ENCODE measurements around the gene TAAR8.
"Not testable (repeated sequence)": the region's sequence is repeated elsewhere in the genome, so short reads cannot be mapped to it uniquely, and the experiment has no call there.

The TAAR8 gene

DNA sequence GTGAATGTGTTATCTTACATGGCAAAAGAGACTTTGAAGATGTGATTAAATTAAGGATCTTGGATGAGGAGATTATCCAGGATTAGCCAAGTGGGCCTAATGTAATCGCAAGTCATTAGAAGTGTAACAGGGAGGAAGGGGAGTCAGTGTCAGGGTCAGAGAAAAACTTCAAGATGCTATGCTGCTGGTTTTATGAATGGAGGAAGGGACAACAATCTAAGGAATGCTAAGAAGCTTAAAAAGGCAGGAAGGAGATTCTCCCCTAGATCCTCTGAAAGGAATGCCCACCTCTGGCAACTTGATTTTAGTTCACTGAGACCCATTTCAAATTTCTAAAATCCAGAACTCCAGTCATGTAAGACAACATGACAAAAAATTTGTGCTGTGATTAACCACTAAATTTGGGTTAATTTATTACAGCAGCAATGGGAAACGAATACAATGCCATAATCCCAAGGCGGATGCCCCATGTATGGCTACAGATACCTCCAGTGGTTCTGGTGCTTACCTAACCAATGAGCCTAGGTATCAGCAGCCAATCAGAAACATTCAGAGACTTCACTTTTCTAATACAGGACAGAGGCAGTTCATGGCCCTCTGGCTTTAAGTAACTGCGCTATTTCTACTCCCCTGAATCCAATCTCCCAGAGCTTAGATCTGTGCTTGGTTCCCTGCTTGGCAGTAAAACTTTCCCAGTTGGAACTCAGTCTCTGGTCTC lies 3.6 kb upstream of the TAAR8 start:
- no peak for DNase-seq (ENCODE audit: low read depth)

DNA sequence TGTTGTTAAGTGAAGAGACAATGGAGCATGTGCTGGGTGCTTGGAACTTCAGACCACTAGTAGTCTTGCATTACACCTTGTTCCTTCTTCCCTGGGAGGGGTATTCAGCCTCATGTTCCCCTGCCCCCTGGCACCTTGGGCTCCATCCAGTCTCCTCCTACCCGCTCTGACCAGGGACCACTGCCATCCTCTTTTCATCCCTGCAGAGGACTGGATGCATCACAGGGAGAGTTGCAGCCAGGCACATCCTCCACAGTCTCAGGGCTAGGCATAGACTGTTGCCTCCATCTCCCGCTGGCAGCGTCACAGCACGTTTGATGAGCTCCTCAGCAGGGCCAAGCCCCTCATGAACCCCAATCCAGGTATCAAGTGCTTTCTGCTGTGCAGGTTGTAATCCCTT lies 1.3 kb upstream of the TAAR8 start:
- no peak for DNase-seq (ENCODE audit: low read depth)

DNA sequence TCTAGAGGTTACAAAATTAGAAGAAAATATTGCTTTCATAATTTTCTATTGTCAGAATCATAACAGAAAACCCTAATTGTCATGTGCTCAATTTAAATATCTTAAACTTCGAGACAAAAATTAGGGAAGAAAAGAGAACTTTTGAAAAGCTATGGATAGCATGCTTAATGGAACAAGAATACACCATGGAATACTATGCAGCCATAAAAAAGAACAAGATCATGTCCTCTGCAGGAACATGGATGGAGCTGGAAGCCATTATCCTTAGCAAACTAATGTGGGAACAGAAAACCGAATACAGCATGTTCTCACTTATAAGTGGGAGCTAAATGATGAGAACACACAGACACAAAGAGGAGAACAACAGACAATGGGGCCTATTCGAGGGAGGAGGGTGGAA lies 7.6 kb downstream of the TAAR8 start:
- not testable (repeated sequence) for DNase-seq (ENCODE audit: low read depth)

DNA sequence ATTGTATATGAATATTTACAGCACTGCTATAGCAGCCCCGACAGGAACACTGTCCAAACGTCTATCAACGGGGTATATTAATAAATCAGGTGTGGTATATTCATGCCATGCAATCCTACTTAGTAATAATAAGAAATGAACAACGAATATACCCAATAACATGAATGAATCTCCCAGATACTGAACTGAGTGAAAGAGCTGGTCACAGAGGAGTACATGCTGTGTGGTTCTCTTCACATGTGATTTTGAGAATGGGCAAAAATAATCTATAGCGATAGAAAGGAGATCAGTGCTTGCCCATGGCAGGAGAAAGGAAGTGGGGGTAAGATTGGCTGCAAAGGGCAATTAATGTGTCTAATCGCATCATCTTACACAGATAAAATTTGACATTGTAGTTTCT lies 13.9 kb downstream of the TAAR8 start:
- DNase-seq (ENCODE audit: low read depth) = no peak

DNA sequence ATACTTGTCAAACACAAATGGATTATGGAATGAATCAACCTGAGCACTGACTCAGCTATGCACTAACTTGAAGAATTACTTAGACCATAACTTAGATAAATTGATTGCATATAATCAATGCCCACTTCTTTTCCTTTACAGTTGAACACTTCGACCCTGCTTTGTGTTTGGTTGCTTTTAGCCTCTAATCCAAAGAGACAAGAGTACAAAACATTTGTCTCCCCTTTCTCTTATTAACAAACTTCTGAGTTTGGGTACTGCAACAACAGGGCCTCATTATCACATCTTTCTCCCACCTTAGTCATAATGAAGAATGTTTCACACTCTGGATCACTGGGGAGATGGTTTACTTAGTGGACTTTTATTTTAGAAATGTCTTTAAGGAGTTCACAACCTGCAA lies 15.1 kb downstream of the TAAR8 start:
- DNase-seq (ENCODE audit: low read depth) = no peak

DNA sequence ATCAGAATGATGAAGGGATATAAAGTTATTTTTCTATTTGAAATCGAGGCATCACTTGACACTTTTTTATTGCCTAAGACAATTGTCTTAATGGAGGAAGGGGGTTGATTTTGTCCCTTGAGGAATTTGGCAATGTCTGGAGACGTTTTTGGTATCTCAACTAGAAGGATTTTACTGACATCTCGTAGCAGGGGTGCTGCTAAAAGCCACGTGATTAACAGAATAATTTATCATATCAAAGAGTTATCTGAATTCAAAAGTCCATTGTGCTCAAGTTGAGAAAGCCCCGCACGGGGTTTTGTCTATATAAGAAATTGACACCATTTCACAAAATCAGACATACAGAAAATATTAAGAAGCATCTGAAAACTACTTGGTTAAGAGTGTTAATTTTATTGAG lies 16.1 kb downstream of the TAAR8 start:
- no peak for DNase-seq (ENCODE audit: low read depth)

DNA sequence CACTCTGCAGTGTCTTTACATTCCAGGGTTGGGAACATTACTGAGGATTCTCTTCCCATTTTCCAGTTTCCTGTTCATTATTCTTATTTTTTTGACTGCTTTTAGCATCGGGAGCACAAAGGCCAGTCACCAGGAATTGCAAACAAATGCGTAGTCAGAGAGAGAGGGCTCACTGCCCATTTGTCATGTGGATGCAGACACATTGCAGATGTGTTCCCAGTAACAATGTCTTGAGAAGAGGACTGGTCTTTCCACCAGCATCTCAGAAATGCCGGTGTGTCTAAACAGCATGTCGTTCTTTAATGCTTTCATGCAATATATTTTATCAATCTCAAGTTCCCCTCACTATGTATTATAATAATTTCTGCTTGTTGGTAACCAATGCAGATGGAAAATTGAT lies 16.7 kb downstream of the TAAR8 start:
- no peak for DNase-seq (ENCODE audit: low read depth)

DNA sequence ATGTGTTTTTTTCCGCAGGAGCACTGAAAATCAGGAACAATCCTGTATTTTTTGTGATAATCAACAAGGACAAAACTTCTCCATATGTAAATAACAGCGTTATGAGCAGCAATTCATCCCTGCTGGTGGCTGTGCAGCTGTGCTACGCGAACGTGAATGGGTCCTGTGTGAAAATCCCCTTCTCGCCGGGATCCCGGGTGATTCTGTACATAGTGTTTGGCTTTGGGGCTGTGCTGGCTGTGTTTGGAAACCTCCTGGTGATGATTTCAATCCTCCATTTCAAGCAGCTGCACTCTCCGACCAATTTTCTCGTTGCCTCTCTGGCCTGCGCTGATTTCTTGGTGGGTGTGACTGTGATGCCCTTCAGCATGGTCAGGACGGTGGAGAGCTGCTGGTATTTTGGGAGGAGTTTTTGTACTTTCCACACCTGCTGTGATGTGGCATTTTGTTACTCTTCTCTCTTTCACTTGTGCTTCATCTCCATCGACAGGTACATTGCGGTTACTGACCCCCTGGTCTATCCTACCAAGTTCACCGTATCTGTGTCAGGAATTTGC lies 17.8 kb downstream of the TAAR8 start, which contains the start of gene TAAR6:
TSS of gene TAAR6 (plus strand) at position 102 of the 557 bp plus-strand sequence. CDS start at position 102, 0 bp downstream.
- DNase-seq (ENCODE audit: low read depth) = no peak

DNA sequence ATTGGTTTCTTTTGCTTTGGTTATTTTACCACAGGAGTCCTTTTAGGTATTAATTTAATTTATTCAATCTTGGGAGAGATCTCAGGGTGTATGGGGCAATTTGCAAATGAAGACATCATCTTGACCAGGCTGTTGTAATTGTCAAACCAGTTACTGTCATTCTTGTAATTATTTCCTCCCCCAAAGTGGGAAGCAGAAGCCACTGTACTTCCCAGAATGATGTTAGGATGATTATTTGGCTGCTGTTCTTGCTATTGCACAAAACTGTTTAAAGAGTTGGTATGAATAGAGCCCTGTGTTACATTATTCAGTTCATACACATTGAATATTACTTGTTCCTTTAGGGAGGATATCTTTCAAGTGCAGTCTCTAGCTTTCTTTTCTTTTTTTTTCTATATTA lies 19.3 kb downstream of the TAAR8 start:
- DNase-seq (ENCODE audit: low read depth) = no peak

DNA sequence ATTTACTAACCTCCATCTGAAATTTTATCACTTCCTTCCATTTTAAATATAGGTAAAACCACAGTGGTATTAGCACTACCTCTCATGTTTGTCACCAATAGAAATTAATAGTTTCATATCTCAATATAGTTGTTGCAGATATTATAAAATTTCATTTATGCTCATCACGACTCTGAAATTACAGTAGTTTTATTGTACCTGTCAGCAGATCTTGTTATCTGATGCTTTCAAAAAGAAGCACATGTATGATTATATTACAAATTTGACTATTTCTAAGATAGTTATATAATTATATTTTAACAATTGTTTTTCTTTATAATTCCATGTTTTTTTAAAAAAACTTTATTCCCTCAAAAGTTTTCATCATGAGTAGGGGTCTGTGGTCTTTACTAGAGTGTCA lies 32.2 kb downstream of the TAAR8 start:
- no peak for DNase-seq (ENCODE audit: low read depth)

DNA sequence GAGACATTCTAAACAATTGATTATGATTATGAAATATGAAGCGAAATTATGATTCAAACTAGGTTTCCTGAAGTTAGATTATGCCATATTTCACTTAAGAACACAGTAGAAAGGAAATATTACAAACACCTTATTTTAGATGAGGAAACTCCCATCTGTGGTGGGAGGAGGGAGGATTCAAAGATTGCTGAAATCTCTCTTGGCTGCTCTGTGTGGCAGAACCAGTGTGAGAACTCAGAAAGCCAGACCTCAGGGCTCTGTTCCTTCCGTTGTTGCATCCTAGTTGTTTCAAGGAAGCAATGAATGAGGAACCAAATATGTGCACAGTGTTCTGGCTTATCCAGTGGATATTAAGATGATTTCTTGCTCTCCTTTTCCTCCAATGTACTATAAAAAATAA lies 35.0 kb downstream of the TAAR8 start:
- no peak for DNase-seq (ENCODE audit: low read depth)

DNA sequence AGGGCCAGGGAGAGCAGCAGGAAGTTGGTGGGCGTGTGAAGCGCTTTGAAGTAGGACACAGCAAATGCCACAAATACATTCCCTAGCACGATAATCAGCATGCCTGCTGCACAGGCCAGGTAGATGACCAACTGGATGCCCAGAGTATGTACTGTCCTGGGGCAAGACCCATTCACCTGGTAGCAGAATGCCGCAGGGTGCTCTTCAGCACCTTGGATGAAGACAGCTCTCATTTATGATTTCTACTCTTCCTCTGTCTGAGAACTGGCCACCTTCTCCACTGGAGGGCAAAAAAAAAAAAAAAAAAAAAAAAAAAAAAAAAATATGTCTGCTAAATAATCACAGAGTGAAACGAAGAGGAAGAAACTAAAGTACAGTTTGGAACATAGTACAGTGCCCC lies 37.0 kb downstream of the TAAR8 start, which contains the start of gene TAAR5:
TSS of gene TAAR5 (minus strand) at position 288 of the 400 bp plus-strand sequence. CDS start at position 233, 55 bp downstream.
- no peak for DNase-seq (ENCODE audit: low read depth)

DNA sequence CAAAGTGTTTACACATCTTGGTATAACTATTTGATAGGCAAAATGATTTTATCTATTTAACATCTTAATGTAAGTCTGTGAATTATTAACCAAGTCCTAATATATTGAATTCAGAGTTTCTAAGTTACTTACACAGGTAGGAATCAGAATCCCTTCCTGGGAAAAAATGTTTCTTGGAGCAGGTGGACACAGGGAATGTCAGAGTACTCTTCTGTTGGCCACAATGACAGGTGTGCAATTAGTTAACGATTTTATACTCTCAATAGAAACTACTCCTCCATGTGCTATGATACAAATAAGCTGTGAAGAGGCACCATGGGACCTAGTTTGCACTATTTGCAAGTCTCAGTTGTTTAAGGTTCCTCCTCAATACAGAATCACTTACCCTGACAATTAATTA lies 37.9 kb downstream of the TAAR8 start:
- no peak for DNase-seq (ENCODE audit: low read depth)

DNA sequence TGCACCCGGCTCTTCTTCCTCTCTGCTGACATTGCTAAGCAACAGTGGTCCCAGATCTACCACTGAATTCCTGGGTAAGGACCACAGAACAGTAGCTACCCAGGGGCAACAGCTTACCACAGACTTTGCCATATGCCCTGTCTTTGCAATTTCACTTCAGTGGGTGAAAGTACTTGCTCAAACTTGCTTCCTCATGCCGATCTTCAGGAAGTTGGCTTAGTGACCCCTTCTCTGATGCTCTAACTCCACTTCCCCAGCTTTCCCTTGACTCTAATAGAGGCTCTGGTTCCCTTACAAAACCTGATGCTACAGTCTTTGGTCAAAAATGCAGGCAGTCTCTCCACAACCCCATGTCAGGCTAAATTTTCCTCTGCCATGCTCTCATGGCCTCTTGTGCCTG lies 40.4 kb downstream of the TAAR8 start:
- DNase-seq (ENCODE audit: low read depth) = no peak

DNA sequence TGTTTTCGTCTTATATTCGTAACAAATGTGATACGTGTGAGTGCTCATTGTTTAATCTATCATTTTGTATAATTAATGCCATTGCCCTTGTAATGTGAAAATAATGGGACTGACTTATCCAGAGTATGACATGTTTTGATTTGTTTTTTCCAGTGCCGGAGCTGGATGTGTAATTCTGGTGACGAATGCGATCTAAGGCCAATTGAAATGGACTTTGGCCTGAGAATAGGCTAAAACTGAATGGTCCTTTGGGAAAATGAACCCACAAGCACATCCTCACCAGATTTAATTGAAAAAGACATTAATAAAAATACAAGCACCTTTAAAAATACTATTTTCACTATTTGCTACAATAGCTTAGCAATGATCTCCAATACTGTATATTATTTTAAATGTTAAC lies 43.7 kb downstream of the TAAR8 start:
- no peak for DNase-seq (ENCODE audit: low read depth)

DNA sequence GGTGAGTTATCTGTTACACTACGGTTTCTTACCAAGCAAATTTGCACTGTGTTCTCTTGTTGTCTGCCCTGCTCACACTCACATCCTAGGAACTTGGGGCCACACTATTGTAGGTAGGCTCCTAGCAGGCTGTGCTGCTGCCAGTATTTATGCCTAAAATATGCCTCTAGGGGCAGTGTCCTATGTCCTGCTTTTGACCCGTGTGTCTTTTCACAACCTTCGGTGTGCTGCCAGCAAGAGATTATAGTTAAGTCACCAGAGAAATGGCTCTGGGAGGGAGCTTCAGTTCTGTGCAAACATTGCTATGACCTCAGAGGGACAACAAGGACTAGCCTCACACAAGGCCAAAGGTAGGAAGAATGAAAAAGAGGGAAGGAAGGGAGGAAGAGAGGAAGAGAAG lies 46.0 kb downstream of the TAAR8 start:
- DNase-seq (ENCODE audit: low read depth) = no peak

DNA sequence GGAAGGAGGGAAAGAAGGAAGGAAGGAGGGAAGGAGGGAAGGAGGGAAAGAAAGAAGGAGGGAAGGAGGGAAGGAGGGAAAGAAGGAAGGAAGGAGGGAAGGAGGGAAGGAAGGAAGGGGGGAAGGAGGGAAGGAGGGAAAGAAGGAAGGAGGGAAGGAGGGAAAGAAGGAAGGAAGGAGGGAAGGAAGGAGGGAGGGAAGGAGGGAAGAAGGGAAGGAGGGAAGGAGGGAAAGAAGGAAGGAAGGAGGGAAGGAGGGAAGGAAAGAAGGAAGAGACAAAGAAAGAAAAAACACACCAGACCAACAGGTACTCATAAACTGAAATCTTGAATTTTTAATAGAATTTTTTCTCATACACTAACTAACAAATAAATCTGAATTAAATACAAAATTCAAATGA lies 48.4 kb downstream of the TAAR8 start:
- not testable (repeated sequence) for DNase-seq (ENCODE audit: low read depth)
